Globus pallidus (tissue), 1 donor: ENCODE measurements around the gene CNTROB.

Experiments
- DNase-seq: peaks from one replicate; pipeline ENCODE4 v3.0.0-alpha.2; 2015; ENCODE audit warnings: low spot score

The CNTROB gene

GRCh38 chr17:7903154-7904103, 28.6 kb upstream of the CNTROB start:
- DNase-seq: no peak

GRCh38 chr17:7909089-7909488, 22.9 kb upstream of the CNTROB start:
- no peak for DNase-seq

- no peak for DNase-seq
Measured at GRCh38 chr17:7910281-7910680, 21.7 kb upstream of the CNTROB start.

GRCh38 chr17:7910711-7911110, 21.3 kb upstream of the CNTROB start:
- DNase-seq: no peak

- DNase-seq: no peak
Measured at GRCh38 chr17:7911116-7911515, 20.9 kb upstream of the CNTROB start.

GRCh38 chr17:7912927-7913524, 19.0 kb upstream of the CNTROB start:
- DNase-seq: peak; percentile 68

GRCh38 chr17:7915179-7915610, 16.8 kb upstream of the CNTROB start:
- peak; percentile 29 for DNase-seq

- peak; percentile 81 for DNase-seq
Measured at GRCh38 chr17:7915611-7916384, 16.2 kb upstream of the CNTROB start, which contains the start of gene RNF227. Gene RNF227, minus strand, starts transcription at chr17:7916289. Its CDS starts 94 bp downstream, at chr17:7916195.

GRCh38 chr17:7916385-7916682, 15.7 kb upstream of the CNTROB start:
- no peak for DNase-seq

GRCh38 chr17:7916808-7917207, 15.2 kb upstream of the CNTROB start:
- no peak for DNase-seq

GRCh38 chr17:7922269-7922844, 9.6 kb upstream of the CNTROB start:
- DNase-seq: no peak

- peak; percentile 70 for DNase-seq
Measured at GRCh38 chr17:7922845-7923628, 9.0 kb upstream of the CNTROB start.

GRCh38 chr17:7927596-7927995, 4.4 kb upstream of the CNTROB start:
- no peak for DNase-seq

GRCh38 chr17:7929158-7930023, 2.6 kb upstream of the CNTROB start, which contains the start of gene KCNAB3:
Gene KCNAB3, minus strand, starts transcription at chr17:7929856. Its CDS starts 421 bp downstream, at chr17:7929435.
- peak; percentile 66 for DNase-seq

GRCh38 chr17:7930841-7931631, 970 bp upstream of the CNTROB start:
- no peak for DNase-seq

- peak; percentile 37 for DNase-seq
Measured at GRCh38 chr17:7932483-7932891, 481 bp downstream of the CNTROB start.

GRCh38 chr17:7932949-7933348, 943 bp downstream of the CNTROB start:
- DNase-seq: no peak

- DNase-seq: no peak
Measured at GRCh38 chr17:7935859-7936258, 3.9 kb downstream of the CNTROB start.

GRCh38 chr17:7940034-7940433, 8.0 kb downstream of the CNTROB start:
- DNase-seq: no peak
